BJ (cell line): ENCODE measurements around the gene OLFM2. TPM values are rescaled to one million over a fixed set of nuclear protein-coding genes. Genes with fewer than 3 reads are reported as not detected.
"Not testable (repeated sequence)": the region's sequence is repeated elsewhere in the genome, so short reads cannot be mapped to it uniquely, and the experiment has no call there.

ENCODE experiments used
- CTCF ChIA-PET: fragments of 350-600 bp; formaldehyde crosslinking; extraction: SDS; loops from one replicate; lab custom pipeline; 2021; ENCODE audit warnings: antibody characterized with exemption, inconsistent platforms; lab: Yijun Ruan, JAX
- POLR2A ChIA-PET: fragments of 300-600 bp; sonication (Branson Sonifier 250); formaldehyde crosslinking; extraction: SDS; loops from one replicate; lab custom pipeline; 2021; ENCODE audit warnings: antibody characterized with exemption; lab: Charles Lee
- DNase-seq: peaks from one replicate; pipeline ENCODE4 v3.0.0-alpha.2; 2011; ENCODE audit warnings: low read depth
- H3K27me3 ChIP-seq: 2 replicates; pipeline ENCODE4 v1.6.0; 2011; ENCODE audit warnings: low read length; ENCODE audit not compliant: control insufficient read depth, insufficient read depth
- H3K36me3 ChIP-seq: 2 replicates; pipeline ENCODE4 v1.5.1; 2011; ENCODE audit warnings: low read length; ENCODE audit not compliant: control insufficient read depth, insufficient read depth
- H3K4me3 ChIP-seq: 2 replicates; pipeline ENCODE4 v1.5.1; 2011; ENCODE audit warnings: low read depth, mild to moderate bottlenecking, control low read depth, low read length
- polyA plus RNA-seq: library from polyadenylated mRNA; depleted of rRNA; stranded (reverse); fragments of >200 nt; gene quantifications from 2 replicates; pipeline ENCODE4 v1.2.3, GENCODE V29; 2011
- TF ChIP-seq, protein P1 (sequence below): IDR thresholded peaks from 2 replicates; pipeline ENCODE4 v1.5.1; 2011; ENCODE audit warnings: low read depth, mild to moderate bottlenecking, control low read depth, inconsistent platforms, low read length, moderate library complexity; ENCODE audit not compliant: insufficient read depth

OLFM2 gene
- polyA plus RNA-seq, 1 experiment, result 88.3 TPM

DNA sequence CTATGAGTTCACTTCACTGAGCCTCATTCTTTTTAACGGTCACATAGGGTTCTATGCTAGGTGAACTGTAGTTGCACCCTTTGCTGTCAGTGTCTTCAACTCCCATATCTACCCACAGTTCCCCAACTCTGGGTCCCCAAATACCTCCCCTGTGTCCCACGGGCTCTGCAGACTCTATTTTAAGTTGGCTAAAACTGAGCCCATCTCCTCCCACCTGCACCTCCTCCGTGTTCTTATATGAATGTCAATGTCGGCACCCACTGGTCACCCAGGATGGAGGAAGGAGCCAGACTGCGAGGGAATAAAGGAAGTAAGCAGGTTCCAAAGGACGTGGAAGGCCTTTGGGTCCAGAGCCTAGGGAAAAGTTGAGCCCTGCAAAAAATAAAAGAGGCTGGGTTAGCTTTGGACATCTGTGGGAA lies 102.0 kb downstream of the OLFM2 start:
- TF ChIP-seq, protein P1, sequence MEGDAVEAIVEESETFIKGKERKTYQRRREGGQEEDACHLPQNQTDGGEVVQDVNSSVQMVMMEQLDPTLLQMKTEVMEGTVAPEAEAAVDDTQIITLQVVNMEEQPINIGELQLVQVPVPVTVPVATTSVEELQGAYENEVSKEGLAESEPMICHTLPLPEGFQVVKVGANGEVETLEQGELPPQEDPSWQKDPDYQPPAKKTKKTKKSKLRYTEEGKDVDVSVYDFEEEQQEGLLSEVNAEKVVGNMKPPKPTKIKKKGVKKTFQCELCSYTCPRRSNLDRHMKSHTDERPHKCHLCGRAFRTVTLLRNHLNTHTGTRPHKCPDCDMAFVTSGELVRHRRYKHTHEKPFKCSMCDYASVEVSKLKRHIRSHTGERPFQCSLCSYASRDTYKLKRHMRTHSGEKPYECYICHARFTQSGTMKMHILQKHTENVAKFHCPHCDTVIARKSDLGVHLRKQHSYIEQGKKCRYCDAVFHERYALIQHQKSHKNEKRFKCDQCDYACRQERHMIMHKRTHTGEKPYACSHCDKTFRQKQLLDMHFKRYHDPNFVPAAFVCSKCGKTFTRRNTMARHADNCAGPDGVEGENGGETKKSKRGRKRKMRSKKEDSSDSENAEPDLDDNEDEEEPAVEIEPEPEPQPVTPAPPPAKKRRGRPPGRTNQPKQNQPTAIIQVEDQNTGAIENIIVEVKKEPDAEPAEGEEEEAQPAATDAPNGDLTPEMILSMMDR, result no peak
- DNase-seq, result no peak
- ChIA-PET CTCF (interaction anchor here (0.6 kb wide), 1 partner anchor 34 kb away, joined by 3 read pairs; no protein-coding TSS in a partner anchor), POLR2A (no interaction called here)
- Histone ChIP-seq H3K4me3 (peak overlapping the region; percentile 78; the same call in 1 of the 2 replicates), H3K27me3 (no peaks in the 10 kb centered on the region), H3K36me3 (peaks cover 11% of the 10 kb centered on the region)

DNA sequence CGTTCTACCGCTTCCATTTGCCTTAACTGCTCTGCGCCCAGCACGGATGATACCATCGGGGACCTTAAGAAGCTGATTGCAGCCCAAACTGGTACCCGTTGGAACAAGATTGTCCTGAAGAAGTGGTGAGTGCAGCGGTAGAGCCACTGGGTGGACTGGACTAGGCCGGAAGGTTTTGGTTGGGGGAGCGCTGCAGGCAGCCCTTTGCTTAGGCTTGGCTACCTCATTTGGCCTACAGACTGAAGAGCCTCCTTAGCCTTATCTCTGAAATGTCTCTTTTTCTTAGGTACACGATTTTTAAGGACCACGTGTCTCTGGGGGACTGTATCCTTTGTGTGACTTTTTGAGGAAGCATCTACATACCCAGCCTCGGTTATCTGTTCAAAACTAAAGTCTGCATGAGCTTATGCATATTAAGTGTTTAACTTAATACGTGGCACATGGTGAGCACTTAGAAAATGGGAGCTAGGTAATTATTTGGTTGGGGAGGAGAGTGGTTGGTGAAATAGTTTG lies 107.7 kb downstream of the OLFM2 start:
- POLR2A ChIA-PET, result no interaction called here
- no peaks in the 10 kb centered on the region for H3K27me3 ChIP-seq
- peak overlapping the region; percentile 86 for H3K4me3 ChIP-seq
- no peak for DNase-seq
- CTCF ChIA-PET, result interaction anchor here (0.6 kb wide), 1 partner anchor 1179 kb away, joined by 3 read pairs; no protein-coding TSS in a partner anchor
- peaks cover 5% of the 10 kb centered on the region for H3K36me3 ChIP-seq
- TF ChIP-seq, protein P1, result no peak

DNA sequence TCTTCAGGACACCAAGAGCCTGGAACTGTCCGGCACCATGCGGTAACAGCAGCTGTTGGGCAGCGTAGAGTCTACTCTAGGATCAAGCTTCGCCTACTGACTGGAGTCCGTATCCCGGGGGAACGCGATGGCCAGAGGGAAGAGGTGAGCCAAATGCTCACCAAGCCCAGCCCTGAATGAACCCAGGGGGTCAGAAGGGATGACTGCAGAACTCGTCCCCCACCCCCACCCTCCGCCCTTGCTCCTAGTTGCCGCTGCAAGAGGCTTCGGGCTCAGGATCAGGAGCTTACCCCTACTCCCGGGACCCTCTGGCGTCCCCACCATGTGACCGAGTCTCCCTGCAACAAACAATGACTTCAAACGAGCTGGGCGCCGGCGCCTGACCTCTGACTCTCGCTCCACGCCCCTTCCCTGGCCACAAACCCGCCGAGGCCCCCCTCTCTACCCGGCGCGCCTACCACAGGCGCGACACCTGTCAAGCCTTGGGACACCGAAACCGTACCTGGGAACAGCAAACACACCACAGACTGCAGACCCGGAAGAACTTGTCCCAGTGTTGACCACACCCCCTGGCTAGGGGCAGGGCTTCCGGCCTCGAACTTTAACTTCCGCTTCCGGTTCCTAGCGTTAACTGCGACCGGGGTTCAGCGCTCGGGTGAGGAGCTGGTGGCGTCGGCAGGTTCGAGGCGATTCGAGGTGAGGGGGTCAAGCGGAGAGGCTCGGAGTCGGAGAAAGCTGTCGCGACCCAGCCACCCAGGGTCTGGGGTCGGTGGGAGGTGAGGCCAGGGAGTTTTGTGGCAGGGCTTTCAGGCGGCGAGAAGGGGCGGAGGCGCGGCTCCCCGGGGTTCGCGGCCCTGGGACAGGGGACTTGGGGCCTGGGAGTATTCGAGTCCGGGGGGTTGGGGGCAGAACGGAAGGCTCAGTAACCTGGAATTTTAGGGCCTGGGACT lies 108.8 kb downstream of the OLFM2 start, which contains the start of gene UBL5:
Gene UBL5 (plus strand): TSS at position 630 of the 950 bp plus-strand sequence. CDS start 420 bp downstream, outside the sequence.
- Histone ChIP-seq H3K27me3 (no peaks in the 10 kb centered on the region), H3K36me3 (peaks cover 5% of the 10 kb centered on the region), H3K4me3 (peak within 1 kb of the TSS; percentile 86)
- CTCF ChIA-PET, result interaction anchor here (0.6 kb wide), 2 partner anchors 150 to 1178 kb away, joined by 3 read pairs; no protein-coding TSS in a partner anchor
- POLR2A ChIA-PET, result interaction anchor here (0.6 kb wide), 2 partner anchors 17 to 178 kb away, joined by 3 to 4 read pairs; no protein-coding TSS in a partner anchor
- TF ChIP-seq, protein P1, result no peak
- peak; percentile 20 for DNase-seq

DNA sequence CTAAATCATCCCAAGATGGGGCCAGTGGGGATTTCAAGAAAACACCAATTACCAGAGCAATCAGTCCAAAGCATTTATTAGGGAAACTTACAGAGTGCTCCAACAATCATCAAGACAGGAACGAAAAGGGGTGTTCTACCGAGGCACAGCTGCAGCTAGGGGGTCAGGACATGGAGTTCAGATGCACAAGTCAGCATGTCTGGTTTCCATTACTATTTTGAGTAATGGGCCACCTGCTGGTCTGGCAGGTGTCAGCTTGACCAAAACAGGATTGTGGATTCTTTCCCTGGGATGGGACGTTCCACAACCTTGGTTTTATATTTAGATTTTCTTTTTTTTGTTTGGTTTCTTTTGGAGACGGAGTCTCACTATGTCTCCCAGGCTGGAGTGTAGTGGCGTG lies 112.5 kb downstream of the OLFM2 start:
- no peaks in the 10 kb centered on the region for H3K27me3 ChIP-seq
- ChIA-PET POLR2A (no interaction called here), CTCF (interaction anchor here (0.8 kb wide), 1 partner anchor 51 kb away, joined by 3 read pairs; no protein-coding TSS in a partner anchor)
- DNase-seq, result no peak
- H3K36me3 ChIP-seq, result no peaks in the 10 kb centered on the region
- H3K4me3 ChIP-seq, result no peak overlapping the region
- TF ChIP-seq, protein P1, result no peak

DNA sequence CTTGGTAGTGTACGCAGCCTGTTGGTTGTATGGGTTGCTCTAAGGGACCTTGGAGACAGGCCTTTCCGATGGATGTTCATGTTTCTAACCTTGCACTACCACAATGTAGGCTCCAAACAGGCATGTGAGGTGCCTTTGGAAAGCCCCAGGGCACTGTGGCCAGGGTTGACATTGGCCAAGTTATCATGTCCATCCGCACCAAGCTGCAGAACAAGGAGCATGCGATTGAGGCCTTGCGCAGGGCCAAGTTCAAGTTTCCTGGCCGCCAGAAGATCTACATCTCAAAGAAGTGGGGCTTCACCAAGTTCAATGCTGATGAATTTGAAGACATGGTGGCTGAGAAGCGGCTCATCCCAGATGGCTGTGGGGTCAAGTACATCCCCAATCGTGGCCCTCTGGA lies 116.3 kb downstream of the OLFM2 start:
- DNase-seq, CTCF ChIA-PET, H3K36me3 ChIP-seq, H3K27me3 ChIP-seq, POLR2A ChIA-PET, H3K4me3 ChIP-seq: not testable (repeated sequence)
